WTC11 (cell line): ENCODE data around the gene B3GNT8.

Source experiments
- ETV6 ChIP-seq: sonication (generic); formaldehyde crosslinking; IDR thresholded peaks from 2 replicates; pipeline ENCODE4 v1.8.1; 2022; ENCODE audit warnings: mild to moderate bottlenecking, missing genetic modification reagents
- NR1H2 ChIP-seq: sonication (generic); formaldehyde crosslinking; IDR thresholded peaks from 2 replicates; pipeline ENCODE4 v1.9.0; 2021; ENCODE audit warnings: mild to moderate bottlenecking, moderate library complexity, missing genetic modification reagents
- SP1 ChIP-seq: sonication (generic); formaldehyde crosslinking; conservative IDR thresholded peaks from 2 replicates; pipeline ENCODE4 v1.8.1; 2022; ENCODE audit warnings: missing genetic modification reagents
- ZBTB21 ChIP-seq: sonication (generic); formaldehyde crosslinking; IDR thresholded peaks from 2 replicates; pipeline ENCODE4 v1.8.1; 2023; ENCODE audit warnings: mild to moderate bottlenecking, missing genetic modification reagents, borderline replicate concordance
- TF ChIP-seq, protein P1 (sequence below): fragments of 200-600 bp; IDR thresholded peaks from 2 replicates; pipeline ENCODE4 v1.8.0; 2022; ENCODE audit warnings: antibody characterized with exemption

GRCh38 chr19:41408256-41408655, 18.9 kb downstream of the B3GNT8 start:
- no peak for TF ChIP-seq ZBTB21 (CRISPR knock-in tag)
- TF ChIP-seq NR1H2 (CRISPR knock-in tag) = no peak
- TF ChIP-seq, protein P1, sequence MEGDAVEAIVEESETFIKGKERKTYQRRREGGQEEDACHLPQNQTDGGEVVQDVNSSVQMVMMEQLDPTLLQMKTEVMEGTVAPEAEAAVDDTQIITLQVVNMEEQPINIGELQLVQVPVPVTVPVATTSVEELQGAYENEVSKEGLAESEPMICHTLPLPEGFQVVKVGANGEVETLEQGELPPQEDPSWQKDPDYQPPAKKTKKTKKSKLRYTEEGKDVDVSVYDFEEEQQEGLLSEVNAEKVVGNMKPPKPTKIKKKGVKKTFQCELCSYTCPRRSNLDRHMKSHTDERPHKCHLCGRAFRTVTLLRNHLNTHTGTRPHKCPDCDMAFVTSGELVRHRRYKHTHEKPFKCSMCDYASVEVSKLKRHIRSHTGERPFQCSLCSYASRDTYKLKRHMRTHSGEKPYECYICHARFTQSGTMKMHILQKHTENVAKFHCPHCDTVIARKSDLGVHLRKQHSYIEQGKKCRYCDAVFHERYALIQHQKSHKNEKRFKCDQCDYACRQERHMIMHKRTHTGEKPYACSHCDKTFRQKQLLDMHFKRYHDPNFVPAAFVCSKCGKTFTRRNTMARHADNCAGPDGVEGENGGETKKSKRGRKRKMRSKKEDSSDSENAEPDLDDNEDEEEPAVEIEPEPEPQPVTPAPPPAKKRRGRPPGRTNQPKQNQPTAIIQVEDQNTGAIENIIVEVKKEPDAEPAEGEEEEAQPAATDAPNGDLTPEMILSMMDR = no peak
- TF ChIP-seq ETV6 (CRISPR knock-in tag) = no peak
- no peak for TF ChIP-seq SP1 (CRISPR knock-in tag)
